EH (cell line): ENCODE results near the gene TSPAN18.
A peak's percentile ranks its signal among the peaks of the same experiment; 100 is the strongest.

ENCODE experiments used
- DNase-seq: peaks from one replicate; pipeline ENCODE4 v3.0.0-alpha.2; 2015; ENCODE audit warnings: low read depth

Gene TSPAN18, protein sequence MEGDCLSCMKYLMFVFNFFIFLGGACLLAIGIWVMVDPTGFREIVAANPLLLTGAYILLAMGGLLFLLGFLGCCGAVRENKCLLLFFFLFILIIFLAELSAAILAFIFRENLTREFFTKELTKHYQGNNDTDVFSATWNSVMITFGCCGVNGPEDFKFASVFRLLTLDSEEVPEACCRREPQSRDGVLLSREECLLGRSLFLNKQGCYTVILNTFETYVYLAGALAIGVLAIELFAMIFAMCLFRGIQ

DNA sequence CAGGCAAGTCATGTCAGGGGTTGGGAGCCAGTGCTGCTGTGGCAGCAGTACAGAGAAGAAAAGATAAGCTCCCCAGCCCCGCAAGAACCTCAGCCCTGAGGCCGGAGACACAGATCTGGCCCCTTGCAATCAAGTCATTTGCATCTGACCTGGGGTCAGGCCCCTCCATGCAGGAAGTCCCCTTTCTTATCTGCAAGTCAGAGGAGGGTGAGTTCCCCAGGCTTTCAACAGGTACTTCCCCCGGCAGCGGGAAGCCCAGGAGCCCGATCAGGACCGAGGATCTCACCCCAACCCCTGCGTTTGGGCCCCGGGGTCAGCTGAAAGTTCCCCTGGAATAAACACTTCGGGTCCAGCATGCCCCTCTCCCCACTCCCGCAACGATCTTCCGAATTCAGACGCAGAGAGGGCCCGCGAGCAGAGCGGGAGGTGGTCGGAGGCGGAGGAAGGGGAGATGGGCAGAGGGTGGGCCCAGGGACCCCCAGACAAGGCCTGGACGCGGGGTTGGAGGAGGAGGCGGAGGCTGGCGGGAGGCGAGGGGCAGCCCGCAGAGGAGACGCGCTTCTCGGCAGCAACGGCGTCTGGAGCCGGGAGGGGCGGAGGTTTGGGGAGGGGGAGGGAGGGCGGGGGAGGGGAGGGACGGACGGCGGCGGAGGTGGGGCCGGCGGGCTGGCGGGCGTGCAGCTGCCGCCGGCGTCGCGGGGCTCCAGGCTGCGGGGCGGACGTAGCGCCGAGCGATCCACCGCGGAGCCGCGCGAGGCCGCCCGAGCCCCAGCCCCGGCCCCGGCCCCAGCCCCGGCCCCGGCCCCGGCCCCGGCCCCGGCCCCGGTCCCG, at the start of gene TSPAN18:
TSPAN18 (plus strand) TSS at position 680 of the 831 bp plus-strand sequence. CDS start 179,455 bp downstream, outside the sequence.
- no peak for DNase-seq

DNA sequence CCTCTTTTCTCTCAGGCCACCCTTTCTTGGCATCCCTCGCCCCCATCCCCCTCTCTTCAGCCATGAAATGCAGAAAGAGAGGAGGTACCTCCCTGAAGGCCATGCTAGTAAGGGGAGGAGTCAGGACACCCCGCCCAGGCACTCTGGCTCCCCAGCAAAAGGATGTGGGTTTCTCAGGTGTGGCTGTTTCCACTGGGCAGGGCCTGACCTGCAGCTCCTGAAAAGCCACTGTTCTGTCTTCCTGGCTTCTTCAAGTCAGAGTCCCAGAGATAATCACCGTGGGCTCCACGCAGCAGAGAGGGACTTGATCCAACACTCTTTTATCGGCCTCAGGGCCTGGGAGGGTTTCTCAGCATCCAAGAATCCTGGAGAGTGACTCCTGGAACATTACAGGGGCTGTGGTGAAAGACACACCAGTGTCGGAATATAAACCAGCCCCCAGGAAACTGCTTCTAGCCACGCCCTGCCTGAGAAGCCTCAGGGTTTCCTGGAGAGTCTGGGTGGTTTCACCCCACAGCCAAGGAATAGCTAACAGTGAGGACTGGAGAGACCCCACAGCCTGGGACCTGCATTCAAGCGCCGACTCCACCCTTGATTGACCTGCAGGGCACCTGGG, 45.7 kb upstream of the TSPAN18 start:
- peak; percentile 42 for DNase-seq

DNA sequence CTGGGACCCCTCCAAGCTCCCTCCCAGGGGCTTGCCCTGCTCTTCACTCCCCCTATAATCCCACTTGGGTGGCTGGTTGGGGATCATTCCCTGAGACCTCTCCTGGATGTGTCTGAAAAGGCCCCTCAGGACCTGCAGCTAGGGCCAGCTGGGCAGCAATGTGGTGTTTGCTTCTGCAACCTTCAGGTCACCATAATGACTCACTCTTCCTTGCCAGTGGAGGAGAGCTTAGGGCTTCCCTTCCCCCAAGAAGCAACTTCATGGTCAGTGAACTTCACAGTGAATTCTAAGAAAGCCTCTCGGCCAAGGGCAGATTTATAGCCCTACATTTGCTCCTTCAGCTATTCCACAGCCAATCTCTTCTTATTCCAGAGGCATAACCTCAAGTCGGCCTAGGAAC, 45.1 kb upstream of the TSPAN18 start:
- peak; percentile 52 for DNase-seq

DNA sequence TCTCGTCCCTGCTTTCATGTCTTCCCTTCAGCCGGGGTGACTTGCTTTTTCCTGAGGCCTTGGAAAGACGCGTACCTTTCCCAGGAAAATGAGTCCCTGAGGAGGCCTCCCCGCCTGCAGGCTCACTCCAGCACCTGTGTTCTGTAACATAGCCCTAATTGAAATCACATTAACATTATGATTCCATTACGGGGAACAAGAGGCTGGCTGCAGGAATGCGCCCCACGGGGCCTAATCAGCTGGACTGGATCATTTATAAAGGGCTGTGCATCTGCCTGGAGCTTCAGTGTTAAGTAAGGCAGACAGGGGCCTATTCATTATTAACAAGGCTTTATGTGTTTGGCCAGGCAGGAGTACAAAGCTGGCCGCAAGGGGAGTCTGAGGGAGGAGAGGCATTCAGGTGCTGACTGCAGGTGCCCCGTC, 41.9 kb upstream of the TSPAN18 start:
- no peak for DNase-seq

DNA sequence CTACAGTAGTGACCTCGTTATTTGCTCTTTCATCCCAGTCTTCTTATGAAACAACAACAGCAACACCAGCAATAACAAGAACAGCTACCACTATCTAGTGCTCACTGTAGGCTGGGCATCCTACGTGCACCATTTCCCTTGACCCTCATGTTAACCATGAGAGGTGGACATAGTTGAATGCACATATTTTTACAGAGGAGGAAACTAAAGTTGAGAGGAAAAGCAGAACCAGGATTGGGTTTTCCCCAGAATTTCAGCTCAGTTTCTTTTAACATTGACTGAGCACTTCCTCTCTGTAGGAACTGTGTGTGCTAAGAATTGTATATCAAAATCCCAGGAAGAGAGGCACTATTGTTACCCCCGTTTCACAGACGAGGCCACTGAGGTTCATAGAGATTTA, 39.4 kb upstream of the TSPAN18 start:
- no peak for DNase-seq

DNA sequence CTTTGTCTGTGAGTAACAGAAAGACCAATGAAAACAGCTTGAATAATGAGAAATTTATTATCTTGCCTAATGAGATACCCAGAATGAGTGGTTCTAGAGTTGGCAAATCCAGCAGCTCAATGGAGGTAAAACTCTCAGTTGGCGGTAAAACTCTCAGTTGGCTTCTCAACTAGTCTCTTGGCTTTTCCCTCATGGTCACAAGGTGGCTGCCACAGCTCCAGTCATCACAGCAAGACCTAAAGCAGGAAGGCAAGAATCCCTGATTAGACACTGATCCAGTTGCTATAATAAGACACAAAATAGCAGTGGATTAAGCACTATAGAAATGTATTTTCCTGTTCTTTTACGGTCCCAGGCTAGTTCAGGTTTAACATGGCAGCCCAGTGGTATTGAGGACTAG, 37.5 kb upstream of the TSPAN18 start:
- DNase-seq = no peak

DNA sequence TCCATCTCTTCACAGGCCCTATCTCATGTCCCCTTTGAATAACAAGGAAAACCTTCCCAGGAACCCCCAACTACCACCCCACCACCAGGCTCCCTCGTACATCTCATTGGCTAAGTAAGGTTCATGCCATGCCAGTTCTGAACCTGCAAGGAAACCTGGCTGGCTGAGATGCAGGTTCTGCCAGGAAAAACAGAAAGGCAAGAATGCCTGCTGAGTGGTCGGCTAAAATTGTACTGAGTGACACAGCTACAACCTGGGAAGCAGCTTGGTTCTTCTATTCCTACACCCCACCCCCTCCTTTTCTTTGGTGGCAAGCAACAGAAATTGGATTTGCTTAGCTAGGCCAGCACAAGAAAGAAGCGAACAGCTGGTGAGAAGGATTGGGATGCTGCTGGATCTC, 36.1 kb upstream of the TSPAN18 start:
- no peak for DNase-seq

DNA sequence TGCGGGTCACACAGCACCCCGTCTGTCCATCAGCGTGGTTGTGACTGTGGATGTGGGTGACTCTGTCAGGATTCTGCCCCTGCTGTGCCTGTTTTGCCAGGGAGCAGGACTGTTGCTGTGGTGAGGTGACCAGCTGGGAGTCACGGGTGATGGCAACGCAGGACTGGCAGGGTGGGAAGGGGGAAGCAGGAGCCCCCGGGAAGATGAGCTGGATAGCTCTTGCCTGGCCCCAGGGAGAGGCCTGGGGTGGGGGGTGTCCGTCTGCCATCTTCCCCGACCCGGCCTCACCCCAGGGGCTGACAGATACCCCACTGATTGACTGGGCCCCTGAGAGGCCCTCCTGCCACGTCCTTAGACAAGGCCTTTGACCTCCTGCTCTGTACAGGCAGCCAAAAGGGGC, 34.3 kb upstream of the TSPAN18 start:
- DNase-seq = no peak

DNA sequence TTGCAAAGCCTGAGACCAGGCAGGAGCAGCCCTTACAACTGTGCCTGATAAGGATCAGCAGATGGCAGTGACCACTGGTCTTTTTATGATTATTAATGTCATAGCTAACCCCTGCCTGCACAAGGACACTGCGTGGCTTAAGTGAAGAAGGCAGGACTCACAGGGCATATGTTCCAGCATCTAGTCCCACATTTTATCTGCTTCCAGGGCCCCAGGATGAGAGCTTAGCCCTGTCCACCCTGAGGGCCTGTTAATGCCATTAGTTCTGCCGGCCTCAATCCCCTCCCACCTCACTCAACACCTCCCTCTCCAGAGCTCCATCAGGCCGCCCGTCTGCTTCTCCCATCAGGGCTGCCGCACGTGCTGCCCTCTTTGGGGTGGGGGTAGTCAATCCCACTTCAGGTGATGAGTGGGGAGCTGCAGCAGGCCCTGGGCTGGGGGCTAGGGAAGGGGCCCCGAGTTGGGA, 33.1 kb upstream of the TSPAN18 start:
- no peak for DNase-seq

DNA sequence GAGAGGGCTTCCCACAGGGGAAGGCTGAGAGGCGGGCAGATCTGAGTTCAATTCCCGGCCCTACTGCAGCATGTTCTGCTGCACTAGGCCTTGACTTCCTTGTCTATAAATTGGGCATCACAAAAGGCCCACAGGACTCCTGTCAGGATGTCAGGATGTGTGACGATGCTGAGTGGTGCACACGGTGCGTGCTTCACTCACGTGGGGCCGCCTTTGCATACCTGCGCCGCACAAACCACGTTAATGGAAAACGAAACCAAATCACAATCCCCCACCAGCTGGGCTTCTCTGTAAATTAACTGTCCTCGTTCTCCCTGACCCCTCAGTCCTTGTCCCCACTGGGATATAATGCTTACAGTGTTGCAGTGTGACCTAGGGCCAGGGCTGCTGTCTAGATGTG, 32.3 kb upstream of the TSPAN18 start:
- DNase-seq = no peak

DNA sequence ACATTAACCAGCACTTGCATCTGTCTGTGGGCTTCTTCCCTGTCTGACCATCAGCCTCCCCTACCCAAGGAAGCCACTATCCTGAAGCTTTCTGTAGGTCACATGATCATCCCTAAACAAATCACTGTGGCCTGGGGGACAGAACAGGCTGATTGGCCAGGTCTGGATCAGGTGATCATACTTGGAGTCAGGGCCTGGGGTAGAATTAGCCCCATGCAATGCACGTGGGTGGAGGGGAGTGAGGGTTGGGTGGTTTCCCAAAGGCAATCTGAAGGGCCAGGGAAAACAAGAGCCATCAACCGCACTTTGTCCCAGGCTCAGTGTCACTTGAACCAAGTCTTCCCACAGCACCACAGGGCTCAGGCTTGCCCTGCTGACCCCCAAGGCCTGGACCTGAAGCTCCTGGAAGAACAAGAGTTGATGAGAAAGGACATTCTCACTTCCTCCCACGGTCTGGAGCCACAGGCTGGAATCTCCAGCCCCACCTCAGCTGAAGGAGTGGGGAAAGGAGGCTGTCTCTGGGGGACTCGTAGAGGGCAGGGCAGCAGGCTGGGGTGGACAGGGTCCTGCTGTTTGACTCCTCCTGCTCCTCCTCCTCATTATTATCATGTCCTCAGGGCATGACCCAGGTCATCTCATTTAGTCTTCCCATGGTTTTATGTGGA, 31.5 kb upstream of the TSPAN18 start:
- DNase-seq = no peak

DNA sequence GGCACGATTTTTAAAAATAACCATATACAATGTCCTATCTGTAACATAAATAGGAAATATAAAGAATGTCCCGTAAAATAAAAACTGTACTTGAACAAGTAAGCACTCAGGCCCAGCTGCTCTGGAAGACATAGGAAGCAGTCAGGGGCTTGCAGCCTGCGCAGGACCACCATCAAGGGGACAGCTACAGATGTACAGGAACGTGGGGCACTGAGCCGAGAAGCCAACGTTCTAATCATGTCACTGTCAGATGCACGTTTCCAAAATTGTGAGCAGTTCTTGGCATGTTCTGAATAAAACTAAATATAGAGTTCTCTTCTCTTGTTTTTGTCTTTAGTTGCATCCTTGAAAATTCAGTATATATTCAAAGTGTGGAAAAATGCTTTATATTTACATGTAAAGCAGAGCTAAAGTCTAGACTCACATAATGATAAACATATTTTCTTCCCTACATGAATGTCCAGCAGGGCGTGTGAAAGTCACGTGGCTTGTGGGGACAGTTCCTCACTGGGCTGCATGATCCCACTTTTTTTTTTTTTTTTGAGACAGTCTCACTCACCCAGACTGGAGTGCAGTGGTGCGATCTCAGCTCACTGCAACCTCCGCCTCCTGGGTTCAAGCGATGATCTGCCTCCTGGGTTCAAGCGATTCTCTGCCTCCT, 28.4 kb upstream of the TSPAN18 start:
- DNase-seq = no peak

DNA sequence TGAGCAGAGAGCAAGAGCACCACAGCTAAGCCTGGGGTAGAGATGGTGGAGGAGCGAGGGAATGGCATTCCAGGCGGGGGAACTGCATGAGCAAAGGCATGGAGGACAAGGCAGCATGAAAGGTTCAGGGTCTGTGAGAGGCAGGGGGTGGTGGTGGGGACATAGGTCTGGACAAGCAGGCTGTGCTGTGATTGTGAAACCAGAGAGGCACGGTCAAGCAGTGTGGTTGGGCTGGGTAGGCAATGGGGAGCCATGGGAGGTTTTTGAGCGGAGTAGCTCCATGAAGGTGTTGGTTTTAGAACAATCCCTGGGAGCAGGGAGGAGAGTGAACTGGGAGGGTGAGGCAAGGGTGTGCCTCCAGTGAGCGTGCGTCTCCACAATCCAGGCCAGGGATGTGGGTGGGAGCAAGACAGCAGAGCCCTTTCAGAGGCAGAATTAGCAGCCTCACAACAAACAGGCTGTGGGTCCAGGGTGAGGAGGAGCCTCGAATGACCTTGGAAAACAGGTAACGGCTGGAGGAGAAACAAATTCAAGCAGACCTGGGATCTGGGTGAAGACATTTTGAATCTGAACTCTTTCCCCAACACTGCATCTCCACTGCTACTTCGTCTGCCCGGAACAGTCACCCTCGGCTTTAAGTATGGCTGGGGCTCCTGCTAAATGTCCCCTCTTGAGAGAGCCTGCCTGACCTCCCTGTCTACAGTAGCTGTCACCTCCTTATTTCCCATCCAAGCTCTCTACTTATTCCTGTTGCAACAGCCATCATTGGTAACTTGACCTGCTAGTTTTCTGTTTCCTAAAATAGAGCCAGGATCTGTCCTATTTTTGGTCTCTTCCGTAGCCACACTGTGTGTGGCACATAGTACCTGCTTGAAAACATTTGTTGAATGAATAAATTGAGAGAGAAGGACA, 27.0 kb upstream of the TSPAN18 start:
- no peak for DNase-seq

DNA sequence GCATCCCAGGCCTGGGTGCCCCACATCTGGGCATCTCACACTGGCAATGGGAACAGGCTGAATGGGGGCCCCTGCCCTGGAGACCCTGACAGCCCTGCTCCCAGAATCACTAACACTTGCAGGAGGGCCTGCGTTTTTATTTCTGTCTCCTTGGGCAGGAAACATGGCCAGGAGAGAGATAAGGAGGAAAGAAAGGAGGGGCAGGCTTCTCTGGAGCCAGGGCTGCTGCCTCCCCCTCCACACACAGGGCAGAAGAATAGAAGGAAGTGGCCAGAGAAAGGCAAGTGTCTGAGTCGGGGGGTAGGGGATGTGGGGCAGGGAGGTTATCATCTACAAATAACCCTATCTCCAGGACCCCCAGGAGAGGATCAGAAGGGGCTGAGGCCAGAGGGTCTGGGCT, 25.5 kb upstream of the TSPAN18 start:
- DNase-seq = no peak

DNA sequence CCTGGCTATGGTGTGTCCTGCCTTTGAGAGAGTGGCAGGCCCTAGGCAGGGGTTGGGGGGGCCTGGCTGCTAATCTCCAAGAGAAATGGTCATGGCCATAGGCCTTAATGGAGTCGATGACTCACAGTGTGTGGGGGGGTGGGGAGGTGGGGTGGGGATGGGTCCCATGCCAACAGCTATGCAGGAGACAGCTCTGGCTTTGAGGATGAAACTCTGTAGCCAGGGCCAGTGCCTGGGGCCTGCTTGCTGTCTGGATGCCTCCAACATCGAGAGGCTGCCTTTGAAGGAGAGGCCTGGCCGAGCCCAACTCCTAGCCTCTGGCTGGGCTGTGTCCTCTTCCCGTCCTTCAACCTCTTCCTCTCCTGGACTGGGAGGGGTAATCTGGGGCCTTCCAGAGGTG, 23.9 kb upstream of the TSPAN18 start:
- DNase-seq = no peak

DNA sequence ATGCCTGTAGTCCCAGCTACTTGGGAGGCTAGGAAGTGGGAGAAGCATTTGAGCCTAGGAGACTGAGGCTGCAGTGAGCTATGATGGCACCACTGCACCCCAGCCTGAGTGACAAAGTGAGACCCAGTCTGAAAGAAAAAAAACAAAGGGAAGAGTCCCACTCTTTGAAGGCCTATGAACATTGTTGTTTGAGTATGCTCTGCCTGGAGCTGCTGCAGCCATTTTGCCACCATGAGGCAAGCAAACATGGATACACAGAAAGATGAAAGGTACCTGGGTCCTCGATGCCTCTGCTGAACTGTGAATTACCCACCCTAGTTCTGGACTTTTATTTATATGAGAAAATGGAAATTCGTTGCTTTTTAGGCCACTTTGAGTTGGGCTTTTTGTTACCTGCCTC, 19.7 kb upstream of the TSPAN18 start:
- DNase-seq = no peak

DNA sequence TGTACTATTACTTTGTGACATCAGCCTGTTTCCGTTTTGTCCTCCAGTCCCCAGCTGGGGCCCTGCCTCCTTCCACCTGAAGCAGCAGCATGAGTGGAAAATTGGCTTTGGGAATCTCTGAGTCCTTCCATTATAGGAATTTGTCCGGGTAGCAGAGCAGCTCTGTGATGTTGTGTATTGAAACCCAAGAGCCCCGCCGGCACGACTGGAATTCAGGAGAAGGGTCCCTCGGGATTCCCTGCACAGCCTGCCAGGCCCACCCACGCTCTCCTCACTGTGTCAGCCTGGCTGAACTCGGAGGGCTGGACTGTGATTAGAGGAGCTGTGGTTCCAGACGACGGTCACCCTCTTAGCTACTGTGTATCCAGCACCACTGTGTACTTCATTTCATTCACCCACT, 18.8 kb upstream of the TSPAN18 start:
- DNase-seq = no peak

DNA sequence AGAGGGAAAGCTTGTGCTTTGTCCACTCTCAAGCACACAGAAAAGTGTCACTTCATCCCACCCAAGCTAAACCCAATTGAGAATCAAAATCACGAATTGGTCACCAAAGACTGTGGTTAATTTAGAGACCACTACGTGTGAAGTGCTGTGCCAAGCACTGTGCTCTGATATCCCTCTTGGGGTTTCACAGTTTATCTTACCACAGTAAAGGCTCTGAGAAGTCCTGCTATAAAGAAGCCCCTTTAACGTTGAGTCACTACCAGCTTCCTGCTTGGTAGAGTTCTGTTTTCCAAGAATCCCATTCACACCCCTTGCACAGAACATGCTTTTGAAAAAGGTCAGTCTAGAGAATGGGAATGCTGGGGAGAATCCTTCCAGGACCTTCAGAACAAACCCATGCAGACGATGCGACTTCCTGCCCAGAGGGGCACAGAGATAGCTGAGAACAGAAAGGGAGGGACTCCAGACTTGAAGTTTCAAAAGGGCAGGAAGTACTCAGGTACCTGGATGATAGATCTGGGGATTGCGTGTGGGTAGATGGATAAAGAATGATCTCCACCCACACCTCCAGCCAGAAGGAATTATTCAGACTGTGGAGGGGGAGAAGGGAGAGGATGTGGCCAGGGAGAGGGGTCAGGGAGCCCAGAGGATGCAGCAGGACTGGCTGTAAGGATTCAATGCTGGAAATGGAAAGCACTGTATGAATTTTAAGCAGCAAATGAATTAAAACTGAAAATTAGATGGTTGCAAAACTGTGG, 18.1 kb upstream of the TSPAN18 start:
- no peak for DNase-seq

DNA sequence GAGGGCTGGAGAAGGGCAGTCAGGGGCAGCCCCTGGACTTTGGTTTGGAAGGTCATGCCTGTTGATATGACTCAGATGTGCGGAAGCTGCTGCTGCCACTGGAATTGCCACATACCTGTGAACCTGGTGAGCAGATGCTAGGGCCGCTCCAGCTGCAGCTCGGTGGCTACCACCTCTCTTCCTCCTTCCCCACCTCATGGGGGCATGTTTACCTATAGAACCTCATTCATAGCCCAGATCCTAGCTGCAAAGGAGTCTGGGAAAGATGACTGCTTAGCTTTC, 17.5 kb upstream of the TSPAN18 start:
- DNase-seq = no peak

DNA sequence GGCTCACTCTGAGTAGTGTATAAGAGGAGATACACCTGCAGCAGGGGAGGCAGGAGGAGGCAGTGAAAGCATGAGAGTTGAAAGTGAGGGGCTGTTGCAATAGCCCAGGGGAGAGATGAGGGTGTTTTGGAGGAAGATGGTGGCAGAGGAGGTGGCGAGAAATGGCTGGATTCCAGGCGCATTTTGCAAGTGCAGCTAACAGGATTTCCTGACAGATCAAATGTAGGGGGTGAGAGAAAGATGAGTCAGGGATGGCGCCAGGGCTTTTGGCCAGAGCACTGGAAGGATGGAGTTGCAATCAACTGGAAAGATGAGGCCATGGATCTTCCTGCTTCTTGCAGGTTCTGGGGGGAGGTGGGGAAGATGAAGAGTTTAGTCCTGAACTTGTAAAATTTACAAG, 16.8 kb upstream of the TSPAN18 start:
- peak; percentile 21 for DNase-seq
